Activated CD8-positive, alpha-beta memory T cell treated with anti-CD3 and anti-CD28 coated beads for 36 hours (primary cell): ENCODE measurements around the gene MOV10L1. TPM values are rescaled to one million over a fixed set of nuclear protein-coding genes. Genes with fewer than 3 reads are reported as not detected.

Experiments
- CTCF ChIA-PET: fragments of 350-600 bp; sonication (Branson Sonifier 250); formaldehyde crosslinking; loops from one replicate; lab custom pipeline; 2021; ENCODE audit warnings: antibody characterized with exemption; lab: Charles Lee
- POLR2A ChIA-PET: fragments of 350-600 bp; sonication (Branson Sonifier 250); formaldehyde crosslinking; loops from one replicate; lab custom pipeline; 2021; ENCODE audit warnings: antibody characterized with exemption; lab: Charles Lee
- total RNA-seq, 2 experiments: library from RNA; stranded (reverse); gene quantifications; one replicate each; pipeline ENCODE4 v1.2.3, GENCODE V29; 2021

Gene MOV10L1
- total RNA-seq, 2 experiments from 2014 or later: not detected

GRCh38 chr22:50189849-50190181 is 100.0 kb downstream of the MOV10L1 start:
- CTCF ChIA-PET: interaction anchor here (1.4 kb wide), 1 partner anchor 17 kb away, joined by 6 read pairs; no protein-coding TSS in a partner anchor
- POLR2A ChIA-PET: interaction anchor here (0.6 to 1.6 kb wide), 2 partner anchors 78 to 253 kb away, joined by 3 to 4 read pairs; no protein-coding TSS in a partner anchor

GRCh38 chr22:50190182-50190940 is 100.6 kb downstream of the MOV10L1 start:
- ChIA-PET CTCF (interaction anchor here (1.1 to 2.1 kb wide), 6 partner anchors 16 to 52 kb away, joined by 4 to 6 read pairs (median 5); no protein-coding TSS in a partner anchor), POLR2A (interaction anchor here (0.6 to 1.6 kb wide), 8 partner anchors 11 to 431 kb away, joined by 3 to 7 read pairs (median 4); partner anchors contain the start of genes PANX2 and PIM3)

- POLR2A ChIA-PET: interaction anchor here (0.8 to 1.6 kb wide), 7 partner anchors 10 to 430 kb away, joined by 3 to 7 read pairs (median 4); partner anchors contain the start of genes PANX2 and PIM3
- CTCF ChIA-PET: interaction anchor here (1.1 to 2.1 kb wide), 7 partner anchors 15 to 53 kb away, joined by 4 to 6 read pairs (median 4); no protein-coding TSS in a partner anchor
These were observed 101.3 kb downstream of the MOV10L1 start for GRCh38 chr22:50190941-50191741.

- CTCF ChIA-PET: interaction anchor here (1.4 to 2.1 kb wide), 3 partner anchors 14 to 51 kb away, joined by 4 to 6 read pairs (median 4); no protein-coding TSS in a partner anchor
- POLR2A ChIA-PET: no interaction called here
These were observed 102.8 kb downstream of the MOV10L1 start for GRCh38 chr22:50192436-50193204.

- ChIA-PET POLR2A (no interaction called here), CTCF (interaction anchor here (0.5 kb wide), 1 partner anchor 172 kb away, joined by 3 read pairs; no protein-coding TSS in a partner anchor)
These were observed 103.8 kb downstream of the MOV10L1 start for GRCh38 chr22:50193621-50194020.

GRCh38 chr22:50194037-50194805 is 104.4 kb downstream of the MOV10L1 start:
- ChIA-PET CTCF (no interaction called here), POLR2A (no interaction called here)

GRCh38 chr22:50196256-50196655 is 106.5 kb downstream of the MOV10L1 start:
- POLR2A ChIA-PET: interaction anchor here (0.7 kb wide), 1 partner anchor 21 kb away, joined by 3 read pairs; no protein-coding TSS in a partner anchor
- CTCF ChIA-PET: no interaction called here

GRCh38 chr22:50197000-50197800 is 107.4 kb downstream of the MOV10L1 start:
- ChIA-PET POLR2A (interaction anchor here (0.7 kb wide), 1 partner anchor 22 kb away, joined by 3 read pairs; no protein-coding TSS in a partner anchor), CTCF (no interaction called here)

- POLR2A ChIA-PET: interaction anchor here (0.5 to 1.2 kb wide), 2 partner anchors 11 to 281 kb away, joined by 4 to 5 read pairs; no protein-coding TSS in a partner anchor
These were observed 108.2 kb downstream of the MOV10L1 start for GRCh38 chr22:50197856-50198623.

GRCh38 chr22:50198624-50199017 is 108.8 kb downstream of the MOV10L1 start:
- ChIA-PET CTCF (no interaction called here), POLR2A (interaction anchor here (0.5 to 1.2 kb wide), 2 partner anchors 12 to 281 kb away, joined by 4 to 5 read pairs; no protein-coding TSS in a partner anchor)

More at GRCh38 chr22:50197856-50198623, 108.2 kb downstream of the MOV10L1 start:
- CTCF ChIA-PET: no interaction called here

- ChIA-PET CTCF (no interaction called here), POLR2A (interaction anchor here (1.0 to 1.2 kb wide), 2 partner anchors 12 to 13 kb away, joined by 3 to 5 read pairs; no protein-coding TSS in a partner anchor)
These were observed 109.5 kb downstream of the MOV10L1 start for GRCh38 chr22:50199251-50199721.

GRCh38 chr22:50199829-50200460 is 110.1 kb downstream of the MOV10L1 start:
- ChIA-PET POLR2A (interaction anchor here (1.0 kb wide), 1 partner anchor 13 kb away, joined by 3 read pairs; no protein-coding TSS in a partner anchor), CTCF (no interaction called here)

GRCh38 chr22:50200461-50201190 is 110.8 kb downstream of the MOV10L1 start, which contains the start of gene SELENOO:
Gene SELENOO (plus strand): TSS chr22:50201011. CDS start chr22:50201037, 26 bp downstream.
- ChIA-PET POLR2A (interaction anchor here (1.0 to 1.2 kb wide), 2 partner anchors 10 to 14 kb away, joined by 3 to 7 read pairs; no protein-coding TSS in a partner anchor), CTCF (no interaction called here)
